Measurements from ENCODE around the gene SNAP23. TPM values are rescaled to one million over a fixed set of nuclear protein-coding genes. Genes with fewer than 3 reads are reported as not detected.

SNAP23 gene
- total and polyA plus RNA-seq, 10 donors = 60.8 to 151 (median 103) TPM

DNA sequence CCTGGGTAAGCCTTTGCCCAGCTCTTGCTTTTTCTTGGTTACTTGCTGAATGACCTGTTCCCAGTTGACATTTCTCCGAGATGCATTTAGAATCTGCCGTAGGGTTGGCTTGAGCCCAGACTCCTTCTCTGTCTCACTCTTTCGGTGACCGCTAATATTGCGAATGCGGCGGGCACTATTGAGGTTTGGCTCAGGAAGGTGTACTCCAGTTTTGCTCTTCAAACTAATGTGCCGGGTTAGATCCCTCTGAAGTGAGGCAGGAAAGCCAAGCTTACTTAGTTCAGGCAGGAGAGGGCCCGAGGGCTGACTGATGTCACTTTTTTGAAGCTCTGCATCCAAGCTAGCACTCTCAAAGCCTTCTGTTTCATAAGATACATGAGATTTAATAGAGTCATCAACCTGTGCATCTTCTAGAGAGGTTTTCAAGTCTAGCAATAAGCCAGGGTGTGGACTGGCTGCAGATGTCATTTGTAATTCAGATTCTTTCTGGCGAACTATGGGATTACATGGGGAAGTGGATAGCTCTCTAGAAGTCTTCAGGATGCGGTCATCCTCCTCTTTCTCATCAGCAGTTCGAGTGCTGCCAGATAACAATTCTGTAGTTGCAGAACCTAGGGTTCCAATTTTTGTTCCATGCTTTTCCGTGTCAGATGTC lies 45.5 kb upstream of the SNAP23 start:
- Histone ChIP-seq H3K36me3 (peaks cover 0 to 100% (median 72%) of the 10 kb centered on the region in 6 donors), H3K4me1 (peaks cover 0 to 8% (median 0%) of the 10 kb centered on the region in 6 donors), H3K27ac (no peak overlapping the region), H3K4me3 (no peak overlapping the region), H3K27me3 (replicated peaks in 1 of 7) (no peaks in the 10 kb centered on the region), H3K9me3 (no peaks in the 10 kb centered on the region)
- WGBS, 5 donors = 86 to 97% (median 94%) methylated on average over 13 of the region's 13 CpGs
- TF ChIP-seq POLR2AphosphoS5 (IDR thresholded peaks at IDR 0.05) (no peak), POLR2A (IDR thresholded peaks at IDR 0.05) (no peak)
- TF ChIP-seq, protein P1, sequence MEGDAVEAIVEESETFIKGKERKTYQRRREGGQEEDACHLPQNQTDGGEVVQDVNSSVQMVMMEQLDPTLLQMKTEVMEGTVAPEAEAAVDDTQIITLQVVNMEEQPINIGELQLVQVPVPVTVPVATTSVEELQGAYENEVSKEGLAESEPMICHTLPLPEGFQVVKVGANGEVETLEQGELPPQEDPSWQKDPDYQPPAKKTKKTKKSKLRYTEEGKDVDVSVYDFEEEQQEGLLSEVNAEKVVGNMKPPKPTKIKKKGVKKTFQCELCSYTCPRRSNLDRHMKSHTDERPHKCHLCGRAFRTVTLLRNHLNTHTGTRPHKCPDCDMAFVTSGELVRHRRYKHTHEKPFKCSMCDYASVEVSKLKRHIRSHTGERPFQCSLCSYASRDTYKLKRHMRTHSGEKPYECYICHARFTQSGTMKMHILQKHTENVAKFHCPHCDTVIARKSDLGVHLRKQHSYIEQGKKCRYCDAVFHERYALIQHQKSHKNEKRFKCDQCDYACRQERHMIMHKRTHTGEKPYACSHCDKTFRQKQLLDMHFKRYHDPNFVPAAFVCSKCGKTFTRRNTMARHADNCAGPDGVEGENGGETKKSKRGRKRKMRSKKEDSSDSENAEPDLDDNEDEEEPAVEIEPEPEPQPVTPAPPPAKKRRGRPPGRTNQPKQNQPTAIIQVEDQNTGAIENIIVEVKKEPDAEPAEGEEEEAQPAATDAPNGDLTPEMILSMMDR (IDR thresholded peaks at IDR 0.05 in 8 of 11, conservative IDR thresholded peaks at IDR 0.05 in 3 of 11) = no peak
- intact Hi-C loops (cut with DNase I; ENCODE audit: low total_unique reads) = no loop called here
- DNase-seq = no peak

DNA sequence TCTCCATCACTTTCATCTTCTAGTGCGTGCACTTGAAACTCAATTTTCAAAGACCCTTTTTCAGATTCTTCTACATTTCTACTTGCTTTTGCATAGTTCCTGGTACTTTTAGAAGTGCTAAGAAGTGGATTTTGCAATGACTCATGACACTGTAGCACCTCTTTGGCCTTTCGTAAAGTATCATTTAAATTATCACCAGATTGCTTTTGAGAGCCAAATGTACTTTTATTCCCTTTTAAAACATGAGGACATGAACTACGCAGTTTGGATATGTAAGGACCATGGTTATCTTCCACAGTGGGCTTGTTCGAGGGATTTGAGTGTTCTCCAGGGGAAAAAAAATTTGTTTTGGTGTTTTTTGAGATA lies 45.0 kb upstream of the SNAP23 start:
- no peaks in the 10 kb centered on the region for H3K9me3 ChIP-seq
- WGBS, 5 donors = 94 to 96% (median 94%) methylated on average over 4 of the region's 4 CpGs

DNA sequence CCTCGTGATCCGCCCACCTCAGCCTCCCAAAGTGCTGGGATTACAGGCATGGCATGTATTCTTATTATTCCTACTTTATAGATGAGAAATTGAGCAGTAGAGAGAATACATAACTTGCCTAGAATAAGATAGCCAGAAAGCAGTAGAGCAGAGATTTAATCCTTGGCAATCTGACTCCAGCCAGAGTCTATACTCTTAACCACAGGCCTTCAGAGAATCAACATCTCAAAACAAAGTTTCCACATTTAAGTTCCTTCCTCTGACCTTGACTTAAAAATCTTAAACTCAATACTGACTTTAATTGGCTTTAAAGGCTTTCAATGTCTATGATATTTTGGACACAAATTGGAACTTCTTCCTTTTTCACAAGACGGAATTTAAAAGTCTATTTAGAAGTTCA lies 41.6 kb upstream of the SNAP23 start:
- Histone ChIP-seq H3K4me1 (peaks cover 7 to 40% (median 25%) of the 10 kb centered on the region in 6 donors), H3K27me3 (replicated peaks in 1 of 7) (no peaks in the 10 kb centered on the region), H3K36me3 (peaks cover 0 to 68% (median 38%) of the 10 kb centered on the region in 6 donors), H3K4me3 (no peak overlapping the region), H3K9me3 (no peaks in the 10 kb centered on the region), H3K27ac (no peak overlapping the region)
- TF ChIP-seq POLR2A (IDR thresholded peaks at IDR 0.05) = no peak
- no peak for TF ChIP-seq POLR2AphosphoS5 (IDR thresholded peaks at IDR 0.05)
- TF ChIP-seq, protein P1 (IDR thresholded peaks at IDR 0.05 in 8 of 11, conservative IDR thresholded peaks at IDR 0.05 in 3 of 11) = no peak
- DNase-seq = no peak
- intact Hi-C loops (cut with DNase I; ENCODE audit: low total_unique reads) = no loop called here
- 90 to 95% (median 94%) methylated on average over 3 of the region's 3 CpGs for WGBS, 5 donors

More for the DNA sequence above, 45.0 kb upstream of the SNAP23 start:
- intact Hi-C loops (cut with DNase I; ENCODE audit: low total_unique reads) = no loop called here
- TF ChIP-seq POLR2A (IDR thresholded peaks at IDR 0.05) (no peak), POLR2AphosphoS5 (IDR thresholded peaks at IDR 0.05) (no peak)
- TF ChIP-seq, protein P1 (IDR thresholded peaks at IDR 0.05 in 8 of 11, conservative IDR thresholded peaks at IDR 0.05 in 3 of 11) = no peak
- Histone ChIP-seq H3K36me3 (peaks cover 0 to 99% (median 67%) of the 10 kb centered on the region in 6 donors), H3K4me1 (peaks cover 0 to 9% (median 0%) of the 10 kb centered on the region in 6 donors), H3K27ac (no peak overlapping the region), H3K27me3 (replicated peaks in 1 of 7) (no peaks in the 10 kb centered on the region), H3K4me3 (no peak overlapping the region)
- no peak for DNase-seq

DNA sequence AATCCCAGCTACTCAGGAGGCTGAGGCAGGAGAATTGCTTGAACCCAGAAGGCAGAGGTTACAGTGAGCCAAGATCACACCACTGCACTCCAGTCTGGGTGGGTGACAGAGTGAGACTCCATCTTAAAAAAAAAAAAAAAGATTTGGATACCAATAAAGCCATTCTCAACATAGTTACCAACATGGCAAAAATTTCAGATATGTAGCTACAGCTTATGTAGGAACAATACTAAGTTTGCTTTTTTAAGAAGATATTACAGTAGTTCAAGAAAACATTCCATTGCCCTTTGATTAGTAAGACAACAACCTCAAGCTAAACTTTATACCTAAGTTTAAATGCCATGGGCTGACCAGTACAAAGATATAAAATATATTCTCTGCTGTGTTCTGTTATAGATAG lies 38.9 kb upstream of the SNAP23 start:
- peaks cover 7 to 56% (median 29%) of the 10 kb centered on the region in 6 donors for H3K4me1 ChIP-seq
- intact Hi-C loops (cut with DNase I; ENCODE audit: low total_unique reads) = no loop called here
- H3K27ac ChIP-seq = peak overlapping the region in 6 of 8 donors; percentile 66 to 76 (median 69)
- H3K36me3 ChIP-seq = peaks cover 0 to 48% (median 15%) of the 10 kb centered on the region in 6 donors
- TF ChIP-seq POLR2A (IDR thresholded peaks at IDR 0.05) (no peak), POLR2AphosphoS5 (IDR thresholded peaks at IDR 0.05) (no peak)
- TF ChIP-seq, protein P1 (IDR thresholded peaks at IDR 0.05 in 8 of 11, conservative IDR thresholded peaks at IDR 0.05 in 3 of 11) = no peak
- peak overlapping the region in 3 of 8 donors; percentile 6 to 32 (median 21) for H3K4me3 ChIP-seq
- H3K9me3 ChIP-seq = no peaks in the 10 kb centered on the region
- no peaks in the 10 kb centered on the region for H3K27me3 ChIP-seq (replicated peaks in 1 of 7)
- DNase-seq = no peak
